Loucy (cell line): ENCODE measurements around the gene FAM210A.

Experiments used
- H2AFZ ChIP-seq: fragments of 200-600 bp; sonication (generic); 2 replicates; pipeline ENCODE4 v1.6.0; 2016; ENCODE audit warnings: antibody characterized with exemption, mild to moderate bottlenecking, low read length, moderate library complexity
- H3F3A ChIP-seq: fragments of 200-600 bp; 2 replicates; pipeline ENCODE4 v1.6.0; 2016; ENCODE audit warnings: antibody characterized with exemption, low read depth, mild to moderate bottlenecking
- H3K27me3 ChIP-seq: fragments of 200-600 bp; sonication (generic); 2 replicates; pipeline ENCODE4 v1.6.1; 2014; ENCODE audit warnings: low read length, mild to moderate bottlenecking; ENCODE audit not compliant: insufficient read depth, poor library complexity, severe bottlenecking
- H3K36me3 ChIP-seq: fragments of 200-600 bp; sonication (generic); 2 replicates; pipeline ENCODE4 v1.6.1; 2016; ENCODE audit warnings: low read length; ENCODE audit not compliant: insufficient read depth
- H3K4me1 ChIP-seq: fragments of 200-600 bp; sonication (generic); 2 replicates; pipeline ENCODE4 v1.5.1; 2014; ENCODE audit warnings: low read length, mild to moderate bottlenecking; ENCODE audit not compliant: insufficient read depth, poor library complexity, severe bottlenecking
- H3K4me2 ChIP-seq: fragments of 200-600 bp; sonication (generic); 2 replicates; pipeline ENCODE4 v1.6.0; 2014; ENCODE audit warnings: antibody characterized with exemption, low read length, low read depth, mild to moderate bottlenecking; ENCODE audit not compliant: poor library complexity, severe bottlenecking
- H3K4me3 ChIP-seq: fragments of 200-600 bp; sonication (generic); 2 replicates; pipeline ENCODE4 v1.5.1; 2014; ENCODE audit warnings: low read length, mild to moderate bottlenecking, mixed read lengths; ENCODE audit not compliant: poor library complexity, severe bottlenecking
- H3K79me2 ChIP-seq: fragments of 200-600 bp; sonication (generic); 2 replicates; pipeline ENCODE4 v1.6.1; 2014; ENCODE audit warnings: low read length; ENCODE audit not compliant: insufficient read depth
- H3K9ac ChIP-seq: fragments of 200-600 bp; sonication (generic); 2 replicates; pipeline ENCODE4 v1.6.0; 2014; ENCODE audit warnings: mild to moderate bottlenecking, low read depth, low read length, moderate library complexity; ENCODE audit not compliant: poor library complexity, severe bottlenecking
- H3K9me2 ChIP-seq: fragments of 200-600 bp; sonication (generic); replicated peaks from 2 replicates; pipeline ENCODE4 v1.6.1; 2016; ENCODE audit warnings: low read depth, low read length, mixed read lengths
- H3K9me3 ChIP-seq: fragments of 200-600 bp; sonication (generic); 2 replicates; pipeline ENCODE4 v1.6.1; 2014; ENCODE audit warnings: mild to moderate bottlenecking, antibody characterized with exemption, low read length, low read depth; ENCODE audit not compliant: insufficient read depth
- H4K20me1 ChIP-seq: fragments of 200-600 bp; sonication (generic); 2 replicates; pipeline ENCODE4 v1.6.0; 2014; ENCODE audit warnings: antibody characterized with exemption, low read length, mild to moderate bottlenecking; ENCODE audit not compliant: insufficient read depth, poor library complexity, severe bottlenecking
- CTCF ChIP-seq: fragments of 200-600 bp; sonication (generic); conservative IDR thresholded peaks from 2 replicates; pipeline ENCODE4 v1.5.1; 2014; ENCODE audit warnings: mild to moderate bottlenecking, antibody characterized with exemption, low read length
- EZH2phosphoT487 ChIP-seq: fragments of 200-600 bp; IDR thresholded peaks from 2 replicates; pipeline ENCODE4 v1.6.1; 2018; ENCODE audit warnings: antibody characterized with exemption, mild to moderate bottlenecking, moderate library complexity, borderline replicate concordance

The FAM210A gene

GRCh38 chr18:13712400-13713131 is 13.8 kb downstream of the FAM210A start:
- Histone ChIP-seq H2AFZ (no peak overlapping the region), H3F3A (no peaks in the 10 kb centered on the region), H3K4me2 (no peak overlapping the region), H3K9ac (no peak overlapping the region), H3K79me2 (peaks cover 97% of the 10 kb centered on the region), H3K9me3 (no peaks in the 10 kb centered on the region), H3K4me3 (no peak overlapping the region), H3K9me2 (no peaks in the 10 kb centered on the region), H3K4me1 (peaks cover 4% of the 10 kb centered on the region), H4K20me1 (peaks cover 9% of the 10 kb centered on the region), H3K27me3 (no peaks in the 10 kb centered on the region), H3K36me3 (no peaks in the 10 kb centered on the region)
- no peak for TF ChIP-seq CTCF
- TF ChIP-seq EZH2phosphoT487, result no peak

DNA sequence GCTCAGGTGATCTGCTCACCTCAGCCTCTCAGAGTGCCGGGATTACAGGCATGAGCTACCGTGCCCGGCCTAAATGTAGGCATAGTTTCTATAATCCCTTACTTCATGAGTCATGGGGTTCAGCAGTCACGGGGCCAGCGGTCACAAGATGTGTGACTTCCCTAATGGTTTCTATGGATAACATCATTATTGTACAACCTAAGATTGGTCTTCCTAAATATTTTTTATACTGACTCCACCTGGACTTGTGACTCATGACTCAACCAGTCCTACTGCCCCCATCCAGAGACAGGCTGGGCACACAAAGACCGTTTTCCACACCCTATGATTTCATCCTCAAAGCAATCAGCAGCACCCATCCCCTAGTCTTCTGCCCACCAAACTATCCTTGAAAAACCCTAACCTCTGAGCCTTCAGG is 15.9 kb downstream of the FAM210A start:
- no peak overlapping the region for H3K4me2 ChIP-seq
- peaks cover 4% of the 10 kb centered on the region for H3K4me1 ChIP-seq
- peaks cover 93% of the 10 kb centered on the region for H3K79me2 ChIP-seq
- peaks cover 8% of the 10 kb centered on the region; the same call in 1 of the 2 replicates for H3K9me3 ChIP-seq
- no peak overlapping the region for H3K9ac ChIP-seq
- peaks cover 9% of the 10 kb centered on the region; the same call in 1 of the 2 replicates for H3K36me3 ChIP-seq
- no peak overlapping the region for H3K4me3 ChIP-seq
- H3K9me2 ChIP-seq, result no peaks in the 10 kb centered on the region
- TF ChIP-seq EZH2phosphoT487 (no peak), CTCF (no peak)
- no peak overlapping the region for H2AFZ ChIP-seq
- H3K27me3 ChIP-seq, result no peaks in the 10 kb centered on the region
- peaks cover 9% of the 10 kb centered on the region for H4K20me1 ChIP-seq
- no peaks in the 10 kb centered on the region for H3F3A ChIP-seq

- Histone ChIP-seq H3K4me2 (no peak overlapping the region), H3K4me1 (no peaks in the 10 kb centered on the region), H3K36me3 (peaks cover 22% of the 10 kb centered on the region; the same call in 1 of the 2 replicates), H3K79me2 (peaks cover 83% of the 10 kb centered on the region), H3K9me2 (no peaks in the 10 kb centered on the region), H3K9me3 (peaks cover 61% of the 10 kb centered on the region), H2AFZ (no peak overlapping the region), H3K27me3 (no peaks in the 10 kb centered on the region), H3K4me3 (no peak overlapping the region), H3F3A (no peaks in the 10 kb centered on the region), H3K9ac (no peak overlapping the region), H4K20me1 (peaks cover 3% of the 10 kb centered on the region)
- no peak for TF ChIP-seq EZH2phosphoT487
- no peak for TF ChIP-seq CTCF
These were observed 22.5 kb downstream of the FAM210A start for GRCh38 chr18:13703899-13704298.
